IPS-20b (cell line): Measurements from ENCODE around the gene PTPRD.
"Not testable (repeated sequence)": the region's sequence is repeated elsewhere in the genome, so short reads cannot be mapped to it uniquely, and the experiment has no call there.

Source experiments
- H3K27ac ChIP-seq: one replicate; pipeline ENCODE4 v1.5.1; 2013; ENCODE audit warnings: low read length
- H3K27me3 ChIP-seq: 2 replicates; pipeline ENCODE4 v1.6.1; 2013; ENCODE audit warnings: mild to moderate bottlenecking, low read length, inconsistent platforms; ENCODE audit not compliant: insufficient read depth
- H3K36me3 ChIP-seq: 2 replicates; pipeline ENCODE4 v1.6.1; 2013; ENCODE audit warnings: low read depth, mild to moderate bottlenecking, inconsistent platforms, low read length, moderate library complexity; ENCODE audit not compliant: insufficient read depth
- H3K4me1 ChIP-seq: 2 replicates; pipeline ENCODE4 v1.6.1; 2013; ENCODE audit warnings: mild to moderate bottlenecking, control low read depth, inconsistent platforms, low read length, moderate library complexity; ENCODE audit not compliant: insufficient read depth
- H3K4me3 ChIP-seq: 2 replicates; pipeline ENCODE4 v1.5.1; 2013; ENCODE audit warnings: mild to moderate bottlenecking, low read length, inconsistent platforms
- H3K9ac ChIP-seq: 2 replicates; pipeline ENCODE4 v1.6.1; 2013; ENCODE audit warnings: low read depth, mild to moderate bottlenecking, inconsistent platforms, low read length, moderate library complexity
- H3K9me3 ChIP-seq: 2 replicates; pipeline ENCODE4 v1.6.1; 2013; ENCODE audit warnings: mild to moderate bottlenecking, low read depth, low read length, inconsistent platforms; ENCODE audit not compliant: insufficient read depth

PTPRD gene

GRCh38 chr9:9170439-9171134, 1442.2 kb downstream of the PTPRD start:
- Histone ChIP-seq H3K27ac (no peak overlapping the region), H3K4me3 (no peak overlapping the region), H3K27me3 (no peaks in the 10 kb centered on the region), H3K4me1 (no peaks in the 10 kb centered on the region), H3K9me3 (no peaks in the 10 kb centered on the region), H3K36me3 (no peaks in the 10 kb centered on the region), H3K9ac (no peak overlapping the region)

GRCh38 chr9:9142001-9142400, 1470.8 kb downstream of the PTPRD start:
- Histone ChIP-seq H3K27me3 (no peaks in the 10 kb centered on the region), H3K4me1 (no peaks in the 10 kb centered on the region), H3K9ac (no peak overlapping the region), H3K9me3 (no peaks in the 10 kb centered on the region), H3K4me3 (no peak overlapping the region), H3K27ac (no peak overlapping the region), H3K36me3 (no peaks in the 10 kb centered on the region)

- H3K27ac ChIP-seq = no peak overlapping the region
- no peaks in the 10 kb centered on the region for H3K4me1 ChIP-seq
- H3K4me3 ChIP-seq = no peak overlapping the region
- H3K9me3 ChIP-seq = no peaks in the 10 kb centered on the region
- no peak overlapping the region for H3K9ac ChIP-seq
- no peaks in the 10 kb centered on the region for H3K36me3 ChIP-seq
- H3K27me3 ChIP-seq = no peaks in the 10 kb centered on the region
Measured at GRCh38 chr9:9133526-9133925, 1479.3 kb downstream of the PTPRD start.

GRCh38 chr9:9124616-9125015, 1488.2 kb downstream of the PTPRD start:
- H3K9ac ChIP-seq = no peak overlapping the region
- H3K27me3 ChIP-seq = no peaks in the 10 kb centered on the region
- no peaks in the 10 kb centered on the region for H3K4me1 ChIP-seq
- H3K4me3 ChIP-seq = no peak overlapping the region
- no peak overlapping the region for H3K27ac ChIP-seq
- H3K9me3 ChIP-seq = no peaks in the 10 kb centered on the region
- no peaks in the 10 kb centered on the region for H3K36me3 ChIP-seq

GRCh38 chr9:9122230-9122875, 1490.4 kb downstream of the PTPRD start:
- no peaks in the 10 kb centered on the region for H3K9me3 ChIP-seq
- H3K36me3 ChIP-seq = no peaks in the 10 kb centered on the region
- no peak overlapping the region for H3K4me3 ChIP-seq
- H3K27me3 ChIP-seq = no peaks in the 10 kb centered on the region
- H3K27ac ChIP-seq = no peak overlapping the region
- no peak overlapping the region for H3K9ac ChIP-seq
- H3K4me1 ChIP-seq = no peaks in the 10 kb centered on the region

- no peak overlapping the region for H3K27ac ChIP-seq
- H3K4me1 ChIP-seq = no peaks in the 10 kb centered on the region
- no peaks in the 10 kb centered on the region for H3K27me3 ChIP-seq
- no peak overlapping the region for H3K4me3 ChIP-seq
- no peaks in the 10 kb centered on the region for H3K9me3 ChIP-seq
- no peaks in the 10 kb centered on the region for H3K36me3 ChIP-seq
- no peak overlapping the region for H3K9ac ChIP-seq
Measured at GRCh38 chr9:9117866-9118265, 1494.9 kb downstream of the PTPRD start.

GRCh38 chr9:9112001-9112720, 1500.6 kb downstream of the PTPRD start:
- H3K9ac ChIP-seq = no peak overlapping the region
- H3K27me3 ChIP-seq = no peaks in the 10 kb centered on the region
- H3K27ac ChIP-seq = no peak overlapping the region
- H3K9me3 ChIP-seq = no peaks in the 10 kb centered on the region
- no peak overlapping the region for H3K4me3 ChIP-seq
- no peaks in the 10 kb centered on the region for H3K36me3 ChIP-seq
- H3K4me1 ChIP-seq = peaks cover 7% of the 10 kb centered on the region; the same call in 1 of the 2 replicates

- Histone ChIP-seq H3K27me3 (no peaks in the 10 kb centered on the region), H3K4me1 (peaks cover 7% of the 10 kb centered on the region; the same call in 1 of the 2 replicates), H3K4me3 (no peak overlapping the region), H3K9ac (no peak overlapping the region), H3K36me3 (no peaks in the 10 kb centered on the region), H3K27ac (no peak overlapping the region), H3K9me3 (no peaks in the 10 kb centered on the region)
Measured at GRCh38 chr9:9108641-9109040, 1504.2 kb downstream of the PTPRD start.

- H3K9me3 ChIP-seq = no peaks in the 10 kb centered on the region
- no peaks in the 10 kb centered on the region for H3K36me3 ChIP-seq
- no peak overlapping the region for H3K27ac ChIP-seq
- H3K27me3 ChIP-seq = no peaks in the 10 kb centered on the region
- no peaks in the 10 kb centered on the region for H3K4me1 ChIP-seq
- H3K4me3 ChIP-seq = no peak overlapping the region
- H3K9ac ChIP-seq = no peak overlapping the region
Measured at GRCh38 chr9:9102295-9102694, 1510.5 kb downstream of the PTPRD start.

- Histone ChIP-seq H3K4me1 (peaks cover 6% of the 10 kb centered on the region), H3K27me3 (no peaks in the 10 kb centered on the region), H3K27ac (no peak overlapping the region), H3K9ac (no peak overlapping the region), H3K4me3 (no peak overlapping the region), H3K9me3 (no peaks in the 10 kb centered on the region), H3K36me3 (no peaks in the 10 kb centered on the region)
Measured at GRCh38 chr9:9100070-9100469, 1512.7 kb downstream of the PTPRD start.

- Histone ChIP-seq H3K27me3 (no peaks in the 10 kb centered on the region), H3K4me1 (peaks cover 6% of the 10 kb centered on the region), H3K9ac (no peak overlapping the region), H3K27ac (no peak overlapping the region), H3K36me3 (no peaks in the 10 kb centered on the region), H3K9me3 (no peaks in the 10 kb centered on the region), H3K4me3 (no peak overlapping the region)
Measured at GRCh38 chr9:9099646-9100045, 1513.2 kb downstream of the PTPRD start.

- not testable (repeated sequence) for H3K9ac ChIP-seq, H3K27ac ChIP-seq, H3K27me3 ChIP-seq, H3K4me3 ChIP-seq, H3K4me1 ChIP-seq, H3K9me3 ChIP-seq, H3K36me3 ChIP-seq
Measured at GRCh38 chr9:9097254-9097653, 1515.5 kb downstream of the PTPRD start.
